ENCODE results near the gene KNSTRN.

Gene KNSTRN

DNA sequence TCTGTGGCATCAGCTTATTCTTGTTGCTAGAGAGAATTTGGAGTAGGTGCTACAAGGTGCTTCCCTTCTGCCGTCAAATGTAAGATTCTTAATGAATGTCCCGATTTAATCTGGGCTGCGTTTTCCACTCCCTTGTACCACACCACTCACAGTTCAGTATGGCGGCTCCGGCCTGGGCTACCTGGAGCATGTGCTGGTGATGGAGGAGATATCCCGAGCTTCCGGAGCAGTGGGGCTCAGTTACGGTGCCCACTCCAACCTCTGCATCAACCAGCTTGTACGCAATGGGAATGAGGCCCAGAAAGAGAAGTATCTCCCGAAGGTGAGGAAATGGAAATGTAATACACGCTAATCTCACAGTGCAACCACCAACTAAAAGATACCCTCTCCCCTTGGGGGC, 28.0 kb downstream of the KNSTRN start:
- TF ChIP-seq, protein P1, sequence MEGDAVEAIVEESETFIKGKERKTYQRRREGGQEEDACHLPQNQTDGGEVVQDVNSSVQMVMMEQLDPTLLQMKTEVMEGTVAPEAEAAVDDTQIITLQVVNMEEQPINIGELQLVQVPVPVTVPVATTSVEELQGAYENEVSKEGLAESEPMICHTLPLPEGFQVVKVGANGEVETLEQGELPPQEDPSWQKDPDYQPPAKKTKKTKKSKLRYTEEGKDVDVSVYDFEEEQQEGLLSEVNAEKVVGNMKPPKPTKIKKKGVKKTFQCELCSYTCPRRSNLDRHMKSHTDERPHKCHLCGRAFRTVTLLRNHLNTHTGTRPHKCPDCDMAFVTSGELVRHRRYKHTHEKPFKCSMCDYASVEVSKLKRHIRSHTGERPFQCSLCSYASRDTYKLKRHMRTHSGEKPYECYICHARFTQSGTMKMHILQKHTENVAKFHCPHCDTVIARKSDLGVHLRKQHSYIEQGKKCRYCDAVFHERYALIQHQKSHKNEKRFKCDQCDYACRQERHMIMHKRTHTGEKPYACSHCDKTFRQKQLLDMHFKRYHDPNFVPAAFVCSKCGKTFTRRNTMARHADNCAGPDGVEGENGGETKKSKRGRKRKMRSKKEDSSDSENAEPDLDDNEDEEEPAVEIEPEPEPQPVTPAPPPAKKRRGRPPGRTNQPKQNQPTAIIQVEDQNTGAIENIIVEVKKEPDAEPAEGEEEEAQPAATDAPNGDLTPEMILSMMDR (IDR thresholded peaks at IDR 0.05; ENCODE audit: extremely low read depth, insufficient read depth, missing control alignments), result no peak
- in situ Hi-C loops (cut with MboI; ENCODE audit: low pct_unique_long_range_greater_than_20kb, low sequenced_read_pairs, unreplicated experiment), result loop anchor here (25.0 kb wide), 1 partner anchor 373 kb away; the partner anchor contains the start of gene SRP14
- DNase-seq (ENCODE audit: low spot score), result no peak

DNA sequence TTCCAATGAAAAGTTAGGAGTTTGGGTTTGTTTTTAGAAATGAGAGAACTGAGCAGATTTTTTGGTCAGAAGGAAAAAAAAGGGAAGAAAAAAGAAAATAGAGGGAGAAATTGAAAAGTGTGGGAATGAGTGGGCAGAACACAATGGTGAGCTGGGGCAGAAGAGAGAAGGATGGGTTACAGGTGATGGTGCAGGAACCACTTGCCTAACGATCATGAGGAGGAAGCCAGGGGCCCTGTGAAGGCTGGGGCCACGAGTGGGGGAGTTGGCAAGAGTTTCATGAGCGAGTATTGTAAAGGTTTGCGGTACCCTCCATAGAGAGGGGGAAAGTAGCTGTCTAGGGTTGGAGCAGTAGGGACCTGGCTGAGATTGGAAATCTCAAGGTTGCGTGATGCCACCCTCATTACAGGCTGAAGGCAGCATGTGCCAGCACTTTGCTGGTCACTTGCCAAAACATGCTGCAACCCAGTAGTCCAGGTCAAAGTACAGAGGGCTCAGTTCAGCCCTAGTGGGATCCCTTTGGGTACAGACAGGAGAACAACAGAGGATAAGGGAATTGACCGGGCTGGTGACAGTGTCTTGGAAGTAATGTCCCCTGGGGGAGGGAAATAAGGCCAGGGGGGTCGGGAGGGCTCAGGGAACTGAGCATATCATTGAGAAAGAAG, 29.7 kb downstream of the KNSTRN start:
- in situ Hi-C loops (cut with MboI; ENCODE audit: low pct_unique_long_range_greater_than_20kb, low sequenced_read_pairs, unreplicated experiment), result loop anchor here (25.0 kb wide), 1 partner anchor 375 kb away; the partner anchor contains the start of gene SRP14
- DNase-seq (ENCODE audit: low spot score), result no peak
- TF ChIP-seq, protein P1 (IDR thresholded peaks at IDR 0.05; ENCODE audit: extremely low read depth, insufficient read depth, missing control alignments), result no peak

DNA sequence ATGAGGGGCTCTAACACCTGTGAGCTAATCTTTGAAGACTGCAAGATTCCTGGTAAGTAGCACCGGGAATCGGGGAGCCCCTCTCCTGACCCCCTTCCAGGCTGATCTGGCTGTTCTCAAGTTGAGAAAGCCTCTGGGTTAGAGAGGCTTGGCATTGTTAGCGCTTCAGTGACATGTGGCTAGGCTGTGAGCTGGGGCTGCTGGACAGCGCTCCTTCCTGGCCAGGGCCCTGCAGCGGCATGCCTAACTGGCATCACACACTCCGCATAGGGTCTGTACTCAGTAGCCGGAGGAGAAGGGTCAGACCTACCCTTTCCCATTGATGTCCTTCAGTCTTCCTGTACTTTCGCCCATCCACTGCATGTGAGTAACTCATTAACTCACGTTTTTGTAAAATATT, 30.5 kb downstream of the KNSTRN start:
- in situ Hi-C loops (cut with MboI; ENCODE audit: low pct_unique_long_range_greater_than_20kb, low sequenced_read_pairs, unreplicated experiment), result loop anchor here (25.0 kb wide), 1 partner anchor 376 kb away; the partner anchor contains the start of gene SRP14
- TF ChIP-seq, protein P1 (IDR thresholded peaks at IDR 0.05; ENCODE audit: extremely low read depth, insufficient read depth, missing control alignments), result no peak
- no peak for DNase-seq (ENCODE audit: low spot score)

DNA sequence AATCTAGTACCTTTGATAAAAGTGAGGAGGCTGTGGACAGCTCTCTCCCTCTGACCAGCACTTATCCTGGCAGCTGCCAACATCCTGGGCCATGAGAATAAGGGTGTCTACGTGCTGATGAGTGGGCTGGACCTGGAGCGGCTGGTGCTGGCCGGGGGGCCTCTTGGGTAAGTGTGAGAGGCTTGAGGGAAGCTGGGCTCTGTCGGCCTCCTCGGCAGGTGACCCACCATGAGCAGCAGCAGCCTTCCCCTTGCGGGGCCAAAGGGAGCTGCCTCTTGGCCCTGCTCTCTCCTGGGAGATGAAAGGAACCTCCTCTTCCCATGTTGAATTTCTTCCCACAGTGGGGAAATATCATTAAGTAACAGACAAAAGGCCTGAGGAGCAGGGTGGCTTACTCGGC, 32.3 kb downstream of the KNSTRN start:
- TF ChIP-seq, protein P1 (IDR thresholded peaks at IDR 0.05; ENCODE audit: extremely low read depth, insufficient read depth, missing control alignments), result no peak
- in situ Hi-C loops (cut with MboI; ENCODE audit: low pct_unique_long_range_greater_than_20kb, low sequenced_read_pairs, unreplicated experiment), result loop anchor here (25.0 kb wide), 1 partner anchor 378 kb away; the partner anchor contains the start of gene SRP14
- DNase-seq (ENCODE audit: low spot score), result no peak

- DNase-seq (ENCODE audit: low spot score), result no peak
- TF ChIP-seq, protein P1 (IDR thresholded peaks at IDR 0.05; ENCODE audit: extremely low read depth, insufficient read depth, missing control alignments), result no peak
- in situ Hi-C loops (cut with MboI; ENCODE audit: low pct_unique_long_range_greater_than_20kb, low sequenced_read_pairs, unreplicated experiment), result loop anchor here (25.0 kb wide), 1 partner anchor 378 kb away; the partner anchor contains the start of gene SRP14
These were observed 32.7 kb downstream of the KNSTRN start for GRCh38 chr15:40415226-40415625.

DNA sequence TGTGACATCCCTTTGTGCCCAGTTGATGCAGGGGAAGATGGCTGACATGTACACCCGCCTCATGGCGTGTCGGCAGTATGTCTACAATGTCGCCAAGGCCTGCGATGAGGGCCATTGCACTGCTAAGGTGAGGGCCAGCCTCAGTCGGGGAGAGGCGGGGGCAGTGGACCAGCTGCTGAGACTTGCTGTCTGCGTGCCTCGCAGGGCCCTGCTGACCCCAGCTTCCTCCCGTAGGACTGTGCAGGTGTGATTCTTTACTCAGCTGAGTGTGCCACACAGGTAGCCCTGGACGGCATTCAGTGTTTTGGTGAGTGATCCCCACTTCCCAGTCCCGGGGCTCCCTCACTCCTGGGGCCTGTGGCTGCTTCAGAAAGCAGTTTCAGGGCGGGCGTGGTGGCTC, 33.5 kb downstream of the KNSTRN start:
- TF ChIP-seq, protein P1 (IDR thresholded peaks at IDR 0.05; ENCODE audit: extremely low read depth, insufficient read depth, missing control alignments), result no peak
- in situ Hi-C loops (cut with MboI; ENCODE audit: low pct_unique_long_range_greater_than_20kb, low sequenced_read_pairs, unreplicated experiment), result loop anchor here (25.0 kb wide), 1 partner anchor 379 kb away; the partner anchor contains the start of gene SRP14
- no peak for DNase-seq (ENCODE audit: low spot score)
